GF-D8 (cell line): Measurements from ENCODE around the gene TOE1.

Experiments used
- DNase-seq: peaks from one replicate; lab custom pipeline; 2025; lab: John Stamatoyannopoulos, UW

The TOE1 gene

DNA sequence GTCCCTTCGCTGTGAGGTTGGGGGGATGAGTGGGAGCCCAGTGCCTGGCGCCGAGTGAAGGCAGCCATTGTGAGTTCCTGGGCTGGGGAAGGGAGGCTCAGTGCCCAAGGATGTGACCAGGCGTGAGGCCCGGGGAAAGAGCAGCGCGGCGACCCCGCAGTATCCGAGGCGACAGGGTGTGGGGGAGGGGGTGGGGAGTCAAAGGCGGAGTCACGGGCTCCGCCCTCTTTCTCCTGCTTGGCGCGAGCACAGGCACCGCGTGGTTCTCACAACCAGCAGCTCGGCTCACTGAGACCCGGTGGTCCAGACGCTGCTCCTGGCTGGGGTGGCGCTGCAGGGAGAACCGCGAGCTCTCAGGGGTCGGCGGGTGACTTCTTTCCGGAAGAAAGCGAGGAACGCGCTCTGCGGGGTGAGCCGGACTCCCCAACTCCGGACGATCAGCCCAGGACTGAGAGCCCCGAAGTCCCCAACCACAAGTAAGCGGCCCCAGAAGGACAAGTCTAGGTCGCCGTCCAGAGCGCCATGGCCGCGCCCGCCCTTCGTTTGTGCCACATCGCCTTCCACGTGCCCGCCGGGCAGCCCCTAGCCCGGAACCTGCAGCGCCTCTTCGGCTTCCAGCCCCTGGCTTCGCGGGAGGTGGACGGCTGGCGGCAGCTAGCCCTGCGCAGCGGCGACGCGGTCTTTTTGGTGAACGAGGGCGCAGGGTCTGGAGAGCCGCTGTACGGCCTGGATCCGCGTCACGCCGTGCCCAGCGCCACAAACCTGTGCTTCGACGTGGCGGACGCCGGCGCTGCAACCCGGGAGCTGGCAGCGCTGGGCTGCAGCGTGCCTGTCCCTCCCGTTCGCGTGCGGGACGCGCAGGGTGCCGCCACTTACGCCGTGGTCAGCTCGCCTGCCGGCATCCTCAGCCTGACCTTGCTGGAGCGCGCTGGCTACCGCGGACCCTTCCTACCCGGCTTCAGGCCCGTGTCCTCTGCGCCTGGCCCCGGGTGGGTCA, 13.0 kb upstream of the TOE1 start, which contains the start of gene HPDL:
HPDL (plus strand) TSS at position 269 of the 997 bp plus-strand sequence; CDS start at position 523, 254 bp downstream.
- DNase-seq: peak; percentile 53

DNA sequence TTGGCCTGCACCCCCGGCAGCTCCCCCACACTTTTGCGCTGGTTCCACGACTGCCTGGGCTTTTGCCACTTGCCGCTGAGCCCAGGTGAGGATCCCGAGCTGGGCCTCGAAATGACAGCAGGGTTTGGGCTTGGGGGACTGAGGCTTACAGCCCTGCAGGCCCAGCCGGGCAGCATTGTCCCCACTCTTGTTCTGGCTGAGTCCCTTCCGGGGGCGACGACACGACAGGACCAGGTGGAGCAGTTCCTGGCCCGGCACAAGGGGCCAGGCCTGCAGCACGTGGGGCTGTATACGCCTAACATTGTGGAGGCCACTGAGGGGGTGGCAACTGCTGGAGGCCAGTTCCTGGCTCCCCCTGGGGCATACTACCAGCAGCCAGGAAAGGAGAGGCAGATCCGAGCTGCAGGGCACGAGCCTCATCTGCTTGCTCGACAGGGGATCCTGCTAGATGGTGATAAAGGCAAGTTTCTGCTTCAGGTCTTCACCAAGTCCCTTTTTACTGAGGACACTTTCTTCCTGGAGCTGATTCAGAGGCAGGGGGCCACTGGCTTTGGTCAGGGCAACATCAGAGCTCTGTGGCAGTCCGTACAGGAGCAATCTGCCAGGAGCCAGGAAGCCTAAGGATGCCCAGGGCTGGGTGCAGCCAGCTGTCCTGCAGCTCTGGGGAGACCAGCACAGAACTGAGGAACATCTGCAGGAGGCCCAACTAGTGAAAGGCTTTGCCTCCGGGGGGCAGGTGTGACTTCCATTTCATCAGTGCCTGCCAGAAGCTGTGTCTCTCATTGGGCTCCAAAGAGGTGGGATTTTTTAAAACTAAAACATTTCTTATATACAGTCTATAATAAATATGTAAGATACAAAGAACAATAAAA, 12.1 kb upstream of the TOE1 start:
- DNase-seq: no peak

DNA sequence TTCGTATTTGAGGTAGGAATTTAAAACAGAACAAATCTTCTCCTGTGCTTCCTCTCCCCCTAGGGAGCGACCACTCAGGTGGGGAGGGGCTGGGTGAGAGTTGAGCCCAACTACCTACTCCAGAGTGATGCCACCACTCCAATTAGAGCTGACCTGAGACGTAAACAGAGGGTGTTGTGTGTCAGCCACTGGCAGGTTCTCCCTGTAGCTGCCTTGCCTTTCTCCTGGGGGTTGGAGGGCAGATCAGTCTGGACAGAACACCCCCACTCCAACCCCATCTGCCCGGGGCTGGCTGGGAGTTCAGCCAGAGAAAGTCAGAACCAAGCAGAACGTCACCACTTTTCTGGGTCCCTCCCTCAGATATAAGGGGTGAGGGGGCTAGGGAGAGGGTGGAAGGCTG, 11.3 kb upstream of the TOE1 start:
- DNase-seq: no peak

DNA sequence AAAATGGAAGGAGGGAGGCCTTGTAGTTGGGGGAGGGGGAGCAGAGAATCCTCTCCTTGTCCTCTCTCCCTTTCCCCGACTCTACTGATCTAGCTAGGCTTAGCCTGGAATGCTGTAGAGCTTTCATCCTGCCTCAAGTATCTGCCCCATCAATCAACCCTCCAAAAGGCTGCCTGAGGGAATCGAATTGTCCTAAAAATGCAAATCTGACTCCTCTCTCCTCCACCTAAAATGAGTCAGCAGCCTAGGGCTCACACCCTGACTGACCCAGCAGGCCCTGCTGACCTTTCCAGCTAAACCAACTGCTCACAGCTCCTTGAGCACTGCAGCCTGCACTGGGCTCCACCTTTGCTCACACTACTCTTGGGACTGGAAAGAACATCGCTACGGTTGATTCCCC, 10.5 kb upstream of the TOE1 start:
- no peak for DNase-seq

DNA sequence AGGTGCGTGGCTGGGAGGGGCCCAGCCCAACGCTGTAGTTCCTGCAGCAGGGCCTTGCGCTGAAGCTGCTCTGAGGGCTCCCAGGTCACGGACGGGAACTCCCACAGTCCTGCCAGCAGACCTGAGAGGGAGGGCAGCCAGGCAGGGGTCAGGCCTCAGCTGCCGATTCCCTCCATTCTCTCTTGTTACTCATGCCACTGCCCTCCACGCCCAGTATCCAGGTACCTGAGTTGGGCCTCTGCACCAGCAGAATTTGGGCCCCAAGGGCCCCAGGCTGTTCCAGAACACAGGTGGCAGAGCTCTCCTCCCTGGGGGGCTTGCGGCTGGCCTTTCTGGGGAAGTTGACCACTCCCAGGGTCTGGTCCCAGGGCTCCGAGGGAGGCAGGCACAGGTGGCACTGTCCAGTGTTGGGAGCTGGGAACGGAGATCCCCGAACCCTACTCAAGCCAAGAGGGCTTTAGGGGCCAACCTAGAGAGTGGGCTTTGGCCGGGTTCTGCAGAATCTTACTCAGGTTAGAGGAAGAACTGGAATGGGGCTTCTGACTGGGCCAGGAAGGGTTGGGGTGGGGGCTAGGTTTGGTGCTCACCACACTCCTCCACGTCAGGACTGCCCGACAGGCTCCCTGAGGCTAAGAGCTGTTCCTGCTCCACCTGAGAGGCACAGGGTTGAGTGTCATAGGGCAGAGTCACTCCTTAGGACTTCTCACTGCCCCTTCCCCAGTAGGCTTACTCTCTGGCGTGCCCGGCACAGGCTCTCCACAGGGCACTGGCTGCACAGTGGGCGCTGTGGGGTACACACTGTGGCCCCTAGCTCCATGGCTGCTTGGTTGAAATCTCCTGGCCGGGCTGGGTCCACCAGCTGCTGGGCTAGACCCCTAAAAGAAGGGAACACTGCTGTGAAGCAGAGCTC, 8.3 kb upstream of the TOE1 start:
- no peak for DNase-seq

GRCh38 chr1:45332346-45332720, 7.6 kb upstream of the TOE1 start:
- DNase-seq: no peak

- peak; percentile 41 for DNase-seq
Measured at GRCh38 chr1:45334308-45335245, 5.4 kb upstream of the TOE1 start.

DNA sequence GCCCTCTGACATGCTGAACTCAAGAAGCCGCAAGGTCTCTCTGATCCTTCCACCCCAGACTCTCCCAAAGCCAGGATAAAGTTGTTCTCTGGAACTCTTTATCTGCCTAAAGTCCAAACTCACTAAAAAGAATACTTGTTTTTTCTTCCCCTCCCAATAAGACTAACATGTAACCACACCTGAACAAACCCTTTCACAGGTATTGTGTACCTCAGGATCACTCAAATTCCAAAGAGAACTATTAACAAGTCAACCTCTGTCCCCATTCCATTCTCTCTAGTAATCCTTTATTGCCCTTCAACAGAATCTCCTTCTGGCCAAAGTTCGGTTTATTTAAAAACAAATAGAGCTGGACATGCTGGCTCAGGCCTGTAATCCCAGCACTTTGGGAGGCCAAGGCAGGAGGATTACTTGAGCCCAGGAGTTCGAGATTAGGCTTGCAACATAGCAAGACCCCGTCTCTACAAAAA, 4.1 kb upstream of the TOE1 start:
- no peak for DNase-seq

DNA sequence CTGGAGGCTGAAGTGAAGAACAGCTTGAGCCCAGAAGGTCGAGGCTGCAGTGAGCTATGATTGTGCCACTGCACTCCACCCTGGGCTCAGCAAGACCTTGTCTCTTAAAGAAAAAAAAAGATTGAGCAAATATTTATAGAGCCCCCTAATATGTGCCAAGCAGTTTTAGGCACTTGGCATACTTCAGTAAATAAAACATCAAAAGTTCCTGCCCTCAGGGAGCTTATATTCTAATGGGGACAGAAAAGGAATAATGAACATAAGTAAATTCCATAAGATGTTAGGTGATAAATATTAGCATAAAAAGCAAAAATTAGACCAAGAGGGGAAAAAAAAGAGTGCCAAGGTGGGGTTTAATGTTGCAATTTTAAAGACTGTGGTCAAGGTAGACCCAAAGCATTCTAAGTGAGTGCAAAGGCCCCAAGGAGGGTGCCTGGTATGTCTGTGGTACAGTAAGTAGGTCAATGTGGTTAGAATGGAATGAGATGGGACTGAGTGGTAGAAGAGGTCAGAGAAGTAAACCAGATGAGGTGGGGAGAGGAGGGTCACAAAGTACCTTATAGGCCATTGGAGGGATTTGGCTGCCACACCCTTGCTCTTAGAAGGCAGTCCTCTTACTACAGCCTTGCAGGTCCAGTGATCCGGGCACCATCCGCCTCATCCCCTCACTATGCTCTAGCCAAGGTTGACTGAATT, 2.2 kb upstream of the TOE1 start:
- DNase-seq: no peak

DNA sequence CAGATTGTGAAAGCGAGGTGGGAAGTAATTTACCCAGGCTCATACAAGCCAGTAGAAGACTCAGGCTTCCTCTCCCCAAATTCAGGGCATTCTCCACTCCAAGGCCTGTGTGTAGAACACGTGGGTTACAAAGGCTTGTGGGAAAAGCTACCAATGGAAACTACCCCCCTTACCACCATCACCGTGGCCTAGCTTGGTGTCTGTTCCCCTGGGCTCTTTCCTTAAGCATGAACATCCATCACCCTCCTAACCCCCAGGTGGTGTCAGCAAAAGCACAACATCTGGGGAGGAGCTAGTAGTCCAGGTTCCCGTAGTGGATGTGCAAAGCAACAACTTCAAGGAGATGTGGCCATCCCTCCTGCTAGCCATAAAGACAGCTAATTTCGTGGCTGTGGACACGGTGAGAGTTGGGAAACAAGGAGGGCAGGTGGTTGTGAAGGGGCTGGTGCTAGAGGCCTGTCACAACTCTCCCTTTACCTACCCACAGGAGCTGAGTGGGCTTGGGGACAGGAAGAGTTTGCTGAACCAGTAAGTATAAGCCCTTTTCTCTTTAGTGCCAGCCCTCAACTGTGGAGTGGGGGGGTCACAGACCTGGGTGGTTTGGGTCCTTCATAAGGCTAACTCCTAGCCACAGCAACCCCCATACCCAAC, 971 bp downstream of the TOE1 start:
- DNase-seq: no peak

DNA sequence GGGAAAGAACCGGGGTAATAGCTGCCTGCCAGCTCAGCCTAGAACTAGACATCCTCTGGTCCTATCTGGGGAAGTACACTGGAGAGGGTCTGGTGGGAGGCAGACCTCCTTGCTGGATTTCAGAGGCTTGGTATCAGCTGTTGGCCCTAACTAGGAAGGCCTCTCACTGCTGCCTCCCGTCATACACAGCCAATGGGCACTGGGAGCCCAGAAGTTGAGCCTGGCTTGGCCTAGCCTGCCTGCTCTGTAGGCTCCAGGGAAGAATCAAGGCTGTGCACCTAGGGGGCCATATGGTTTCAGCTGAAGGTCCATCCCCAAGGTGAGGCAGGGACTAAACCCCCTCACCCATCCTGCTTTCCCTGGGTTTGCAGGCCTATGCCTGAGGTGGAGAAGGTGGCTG, 4.5 kb downstream of the TOE1 start:
- DNase-seq: no peak

DNA sequence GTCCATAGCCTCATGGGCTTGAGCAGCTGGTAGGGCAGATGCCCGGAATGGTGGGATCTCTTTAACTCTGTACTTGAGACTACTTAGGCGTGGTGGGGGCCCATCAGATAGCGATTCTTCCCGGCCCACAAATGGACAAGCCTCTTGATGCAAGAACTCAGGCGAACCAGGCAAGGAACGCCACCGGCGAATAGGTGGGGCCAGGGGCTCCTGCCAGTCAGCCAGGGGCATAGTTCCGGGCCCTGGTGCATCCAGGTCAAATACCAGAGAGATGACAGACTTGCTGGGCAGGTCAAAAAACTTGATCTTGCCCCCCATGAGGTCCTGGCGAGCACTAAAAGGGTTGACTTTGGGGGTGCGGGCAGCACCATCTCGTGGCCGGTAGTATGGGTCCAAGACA, 5.0 kb downstream of the TOE1 start:
- DNase-seq: no peak

- DNase-seq: no peak
Measured at GRCh38 chr1:45346473-45346872, 6.5 kb downstream of the TOE1 start.

DNA sequence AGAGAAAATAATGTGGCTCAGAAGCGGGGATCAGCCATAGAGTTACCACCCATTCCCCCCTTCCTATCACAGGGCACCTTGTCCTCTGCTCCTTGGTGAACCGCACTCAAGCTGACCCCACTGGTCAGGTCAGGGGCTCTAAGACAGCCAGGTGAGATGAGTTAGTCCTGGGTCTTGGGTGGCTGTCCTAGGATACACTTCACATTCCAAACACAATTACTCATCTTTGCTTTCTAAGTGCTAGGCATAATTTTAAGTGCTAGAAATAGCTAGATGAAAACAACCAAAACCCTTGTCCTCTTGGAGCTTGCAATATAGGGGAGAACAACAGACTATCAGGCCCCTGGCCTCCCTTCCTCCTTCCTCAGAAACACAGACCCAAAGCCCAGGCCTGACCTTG, 8.1 kb downstream of the TOE1 start:
- DNase-seq: no peak

DNA sequence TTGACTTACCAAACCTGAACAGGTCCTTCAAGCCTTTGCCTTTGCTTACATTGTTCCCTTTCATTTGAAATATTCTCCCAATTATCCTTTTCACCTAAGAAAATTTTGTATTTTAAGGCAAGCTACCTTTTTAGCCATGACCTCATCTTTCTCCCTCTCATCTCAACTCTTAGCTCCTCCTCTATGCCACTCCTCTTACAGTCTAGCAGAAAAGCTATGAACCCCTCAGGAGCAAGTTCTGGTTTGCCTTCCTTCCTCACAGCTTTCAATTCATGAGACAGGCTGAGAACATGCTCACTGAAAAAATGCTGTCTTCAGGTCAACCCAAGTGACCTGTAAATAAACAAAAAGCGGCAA, 8.6 kb downstream of the TOE1 start:
- DNase-seq: no peak

- DNase-seq: no peak
Measured at GRCh38 chr1:45348966-45349677, 9.2 kb downstream of the TOE1 start.

GRCh38 chr1:45351508-45351907, 11.5 kb downstream of the TOE1 start:
- DNase-seq: no peak

DNA sequence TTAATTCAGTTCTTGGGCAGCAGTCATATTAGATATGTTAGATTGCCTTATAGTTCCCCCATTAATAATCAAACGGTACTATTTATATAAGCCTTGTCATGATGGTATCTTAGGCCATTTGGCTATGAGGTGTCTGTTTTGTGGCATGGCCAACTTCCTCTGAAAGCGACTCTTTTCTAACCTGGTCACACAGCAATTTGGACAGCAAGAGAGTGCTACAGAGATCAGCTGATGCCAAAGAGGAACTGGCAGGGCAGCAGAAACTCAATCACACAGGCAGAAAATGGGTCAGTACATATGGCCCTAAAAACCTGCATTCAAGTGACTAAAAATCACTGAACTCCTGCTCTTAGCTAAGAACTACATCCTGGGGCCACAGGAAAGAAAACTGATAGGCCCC, 13.7 kb downstream of the TOE1 start:
- no peak for DNase-seq

DNA sequence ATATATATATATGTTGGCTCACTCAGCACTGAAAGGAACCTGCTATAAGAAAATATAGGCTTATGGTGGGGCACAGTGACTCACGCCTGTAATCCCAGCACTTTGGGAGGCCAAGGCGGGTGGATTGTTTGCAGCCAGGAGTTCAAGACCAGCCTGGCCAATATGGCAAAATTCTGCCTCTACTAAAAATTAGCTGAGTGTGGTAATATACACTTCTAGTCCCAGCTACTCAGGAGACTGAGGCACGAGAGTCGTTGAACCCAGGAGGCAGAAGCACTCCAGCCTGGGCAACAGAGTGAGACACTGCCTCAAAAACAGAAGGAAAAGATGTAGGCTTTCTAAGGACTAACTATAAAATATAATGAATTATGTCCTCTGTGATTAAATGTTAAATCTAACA, 14.9 kb downstream of the TOE1 start:
- no peak for DNase-seq
